Hematopoietic multipotent progenitor cell treated with erythropoietin and hydrocortisone succinate and interleukin-3 and kit ligand, for 17 days (in vitro differentiated cells): Measurements from ENCODE around the gene URM1.
"Not testable (repeated sequence)": the region's sequence is repeated elsewhere in the genome, so short reads cannot be mapped to it uniquely, and the experiment has no call there.

ENCODE experiments used
- DNase-seq: peaks from one replicate; pipeline ENCODE4 v3.0.0-alpha.2; 2015; ENCODE audit warnings: low spot score

Gene URM1

GRCh38 chr9:128409450-128409849, 38.3 kb downstream of the URM1 start:
- DNase-seq: no peak

GRCh38 chr9:128409978-128410377, 38.8 kb downstream of the URM1 start:
- DNase-seq: no peak

GRCh38 chr9:128411364-128412119, 40.4 kb downstream of the URM1 start:
- DNase-seq: no peak

GRCh38 chr9:128412120-128412790, 41.1 kb downstream of the URM1 start:
- DNase-seq: peak; percentile 48

- DNase-seq: not testable (repeated sequence)
Measured at GRCh38 chr9:128413728-128414127, 42.6 kb downstream of the URM1 start.

- no peak for DNase-seq
Measured at GRCh38 chr9:128414461-128414860, 43.3 kb downstream of the URM1 start.

GRCh38 chr9:128415281-128415680, 44.1 kb downstream of the URM1 start:
- no peak for DNase-seq

GRCh38 chr9:128416014-128416413, 44.8 kb downstream of the URM1 start:
- DNase-seq: no peak

- no peak for DNase-seq
Measured at GRCh38 chr9:128416432-128417019, 45.4 kb downstream of the URM1 start.

- no peak for DNase-seq
Measured at GRCh38 chr9:128419061-128419925, 48.1 kb downstream of the URM1 start.

- peak; percentile 32 for DNase-seq
Measured at GRCh38 chr9:128420060-128420650, 49.0 kb downstream of the URM1 start.

GRCh38 chr9:128420651-128421481, 49.7 kb downstream of the URM1 start, which contains the start of gene CERCAM:
TSS of gene CERCAM (plus strand) at chr9:128420857. CDS start at chr9:128420878, 21 bp downstream.
- no peak for DNase-seq

- no peak for DNase-seq
Measured at GRCh38 chr9:128421482-128421996, 50.4 kb downstream of the URM1 start.

GRCh38 chr9:128422022-128422782, 51.0 kb downstream of the URM1 start:
- not testable (repeated sequence) for DNase-seq

GRCh38 chr9:128422783-128423150, 51.6 kb downstream of the URM1 start:
- no peak for DNase-seq

GRCh38 chr9:128423356-128423755, 52.2 kb downstream of the URM1 start:
- not testable (repeated sequence) for DNase-seq

GRCh38 chr9:128424268-128424780, 53.1 kb downstream of the URM1 start:
- DNase-seq: no peak

- no peak for DNase-seq
Measured at GRCh38 chr9:128428644-128429512, 57.7 kb downstream of the URM1 start.
